Measurements from ENCODE around the gene NRARP.
"Not testable (repeated sequence)": the region's sequence is repeated elsewhere in the genome, so short reads cannot be mapped to it uniquely, and the experiment has no call there.

Gene NRARP

GRCh38 chr9:137302118-137302448 is at the start of gene NRARP:
NRARP (minus strand) TSS chr9:137302271; CDS start chr9:137301928, 343 bp downstream.
- DNase-seq = peak; percentile 93

GRCh38 chr9:137350696-137351584 is 48.9 kb upstream of the NRARP start:
- DNase-seq = no peak

GRCh38 chr9:137349471-137350033 is 47.5 kb upstream of the NRARP start:
- DNase-seq = no peak

GRCh38 chr9:137348769-137349470 is 46.8 kb upstream of the NRARP start:
- no peak for DNase-seq

- no peak for DNase-seq
Observed at GRCh38 chr9:137347928-137348327, 45.9 kb upstream of the NRARP start.

GRCh38 chr9:137342482-137342881 is 40.4 kb upstream of the NRARP start:
- no peak for DNase-seq

GRCh38 chr9:137341227-137341626 is 39.2 kb upstream of the NRARP start:
- DNase-seq = no peak

GRCh38 chr9:137339908-137340462 is 37.9 kb upstream of the NRARP start:
- not testable (repeated sequence) for DNase-seq

- no peak for DNase-seq
Observed at GRCh38 chr9:137339045-137339907, 37.2 kb upstream of the NRARP start.

GRCh38 chr9:137336735-137337134 is 34.7 kb upstream of the NRARP start:
- no peak for DNase-seq

- DNase-seq = no peak
Observed at GRCh38 chr9:137333016-137333671, 31.1 kb upstream of the NRARP start.

GRCh38 chr9:137331929-137332328 is 29.9 kb upstream of the NRARP start:
- no peak for DNase-seq

GRCh38 chr9:137330689-137331088 is 28.6 kb upstream of the NRARP start:
- DNase-seq = no peak

GRCh38 chr9:137329590-137329989 is 27.5 kb upstream of the NRARP start:
- DNase-seq = not testable (repeated sequence)

GRCh38 chr9:137327641-137328550 is 25.8 kb upstream of the NRARP start:
- peak; percentile 32 for DNase-seq

- no peak for DNase-seq
Observed at GRCh38 chr9:137326445-137327065, 24.5 kb upstream of the NRARP start.

- no peak for DNase-seq
Observed at GRCh38 chr9:137325799-137326198, 23.7 kb upstream of the NRARP start.

GRCh38 chr9:137325124-137325523 is 23.1 kb upstream of the NRARP start:
- no peak for DNase-seq

GRCh38 chr9:137323531-137324331 is 21.7 kb upstream of the NRARP start:
- DNase-seq = no peak

Data from activated CD4-positive, alpha-beta T cell treated with anti-CD3 and anti-CD28 coated beads, Interleukin-2, Interleukin-6, amounts not matched to agents 100 ng/mL and 50 ng/mL, durations not matched to agents 16 hours and 8 hours (primary cell).